HepG2 (cell line): ENCODE results near the gene TMEM143. TPM values are rescaled to one million over a fixed set of nuclear protein-coding genes. Genes with fewer than 3 reads are reported as not detected.

ENCODE experiments used
- ATAC-seq: fragments of 200-7000 bp; cut with Tn5 transposase; 3 replicates; pipeline ENCODE4 v1.9.1; 2020; ENCODE audit warnings: mild to moderate bottlenecking, moderate library complexity
- BruUV-seq: library from RNA; stranded (reverse); fragments of 400-500 nt; replicated peaks from 2 replicates; lab custom pipeline; 2021; lab: Mats Ljungman, UMichigan
- CTCF ChIA-PET: fragments of 300-600 bp; formaldehyde crosslinking; extraction: SDS; loops from one replicate; lab custom pipeline; 2021; ENCODE audit warnings: low total read pairs, inconsistent platforms, low intra/inter-chr PET ratio; lab: Yijun Ruan, JAX
- POLR2A ChIA-PET: fragments of 350-600 bp; sonication (Branson Sonifier 250); formaldehyde crosslinking; loops from one replicate; lab custom pipeline; 2020; ENCODE audit warnings: antibody characterized with exemption, inconsistent platforms; lab: Yijun Ruan, JAX
- DNase-seq: peaks from one replicate; pipeline ENCODE4 v3.0.0-alpha.2; 2015; ENCODE audit warnings: low spot score
- FAIRE-seq: peaks from 3 replicates; lab custom pipeline; 2011; peaks lifted over from hg19 to GRCh38; lab: Jason Lieb, UNC
- H2AFZ ChIP-seq: one replicate; pipeline ENCODE4 v1.6.1; 2011; ENCODE audit warnings: low read length, inconsistent platforms
- H3K27ac ChIP-seq: fragments of 300-600 bp; 3 replicates; pipeline ENCODE4 v1.8.0; 2011; ENCODE audit warnings: mixed run types, mild to moderate bottlenecking, mixed read lengths, low read length, inconsistent platforms; ENCODE audit not compliant: insufficient read depth; ENCODE audit errors: extremely low read length
- H3K27me3 ChIP-seq, 2 experiments: fragments of 200-600 bp in 1 of 2; 2 replicates in 1 of 2; 3 replicates in 1 of 2; pipeline versions ENCODE4 v1.6.0 to v1.8.0; 2011; ENCODE audit warnings: low read length in 2 of 2, mild to moderate bottlenecking in 2 of 2, moderate library complexity in 2 of 2, inconsistent platforms in 1 of 2; ENCODE audit not compliant: insufficient read depth in 2 of 2, control insufficient read depth in 1 of 2
- H3K36me3 ChIP-seq, 2 experiments: fragments of 200-600 bp in 1 of 2; replicated peaks in 1 of 2; 2 replicates in 1 of 2; 3 replicates in 1 of 2; pipeline versions ENCODE4 v1.5.1 to v1.8.0; 2011; ENCODE audit warnings: low read length in 2 of 2, inconsistent platforms in 1 of 2; ENCODE audit not compliant: insufficient read depth in 2 of 2, control insufficient read depth in 1 of 2
- H3K4me1 ChIP-seq: 2 replicates; pipeline ENCODE4 v1.5.1; 2012; ENCODE audit warnings: low read length, inconsistent platforms; ENCODE audit not compliant: insufficient read depth
- H3K4me2 ChIP-seq: 2 replicates; pipeline ENCODE4 v1.6.0; 2011; ENCODE audit warnings: low read depth, low read length, inconsistent platforms
- H3K4me3 ChIP-seq, 3 experiments: fragments of 200-600 bp in 1 of 3; sonication (generic), shearing (Covaris generic) in 1 of 3; replicated peaks in 1 of 3; 2 replicates each; pipeline ENCODE4 v1.5.1; 2011 to 2016; ENCODE audit warnings: low read length in 3 of 3, inconsistent platforms in 2 of 3, low read depth in 2 of 3, mild to moderate bottlenecking in 2 of 3, control low read depth in 1 of 3, mixed read lengths in 1 of 3; ENCODE audit not compliant: insufficient read depth in 1 of 3
- H3K79me2 ChIP-seq: one replicate; pipeline ENCODE4 v1.6.1; 2011; ENCODE audit warnings: low read length, inconsistent platforms; ENCODE audit not compliant: insufficient read depth
- H3K9ac ChIP-seq: 2 replicates; pipeline ENCODE4 v1.6.0; 2011; ENCODE audit warnings: mild to moderate bottlenecking, low read depth, low read length, inconsistent platforms; ENCODE audit not compliant: insufficient read depth
- H3K9me3 ChIP-seq: 2 replicates; pipeline ENCODE4 v1.5.1; 2012; ENCODE audit warnings: mild to moderate bottlenecking, low read length
- H4K20me1 ChIP-seq: 2 replicates; pipeline ENCODE4 v1.6.0; 2011; ENCODE audit warnings: inconsistent platforms, mild to moderate bottlenecking, low read length, moderate library complexity; ENCODE audit not compliant: insufficient read depth
- ARNT ChIP-seq: fragments of 450-650 bp; IDR thresholded peaks from 2 replicates; pipeline ENCODE4 v1.6.1; 2017
- CEBPG ChIP-seq: IDR thresholded peaks from 2 replicates; pipeline ENCODE4 v1.6.1; 2016
- ETS1 ChIP-seq: sonication (generic); formaldehyde crosslinking; IDR thresholded peaks from 2 replicates; pipeline ENCODE4 v1.4.0; 2020; ENCODE audit warnings: missing genetic modification reagents
- FOXC1 ChIP-seq: sonication (generic); formaldehyde crosslinking; IDR thresholded peaks from 2 replicates; pipeline ENCODE4 v1.8.0; 2022; ENCODE audit warnings: mild to moderate bottlenecking, missing genetic modification reagents, borderline replicate concordance
- FOXO4 ChIP-seq: sonication (generic); formaldehyde crosslinking; conservative IDR thresholded peaks from 2 replicates; pipeline ENCODE4 v1.8.1; 2023; ENCODE audit warnings: missing genetic modification reagents
- NR2F1 ChIP-seq, 2 experiments: fragments of 450-650 bp in 1 of 2; formaldehyde crosslinking in 1 of 2; IDR thresholded peaks; 2 replicates each; pipeline versions ENCODE4 v1.5.0 to v1.6.1; 2016 to 2020; ENCODE audit warnings: mild to moderate bottlenecking in 1 of 2, missing compliant biosample characterization in 1 of 2, missing genetic modification reagents in 1 of 2, moderate library complexity in 1 of 2
- RFX3 ChIP-seq: IDR thresholded peaks from 2 replicates; pipeline ENCODE4 v1.6.1; 2016; ENCODE audit warnings: missing biosample characterization, missing genetic modification reagents
- SRSF4 ChIP-seq: fragments of 200-400 bp; formaldehyde crosslinking; IDR thresholded peaks from one replicate; pipeline ENCODE4 v1.6.1; 2018; ENCODE audit warnings: mild to moderate bottlenecking, low read depth, low read length, moderate library complexity; ENCODE audit not compliant: poor library complexity, severe bottlenecking
- XBP1 ChIP-seq: sonication (generic); formaldehyde crosslinking; IDR thresholded peaks from 2 replicates; pipeline ENCODE4 v1.5.0; 2020; ENCODE audit warnings: missing genetic modification reagents
- ZBTB7A ChIP-seq: sonication (generic); formaldehyde crosslinking; IDR thresholded peaks from 2 replicates; pipeline ENCODE4 v1.8.0; 2022; ENCODE audit warnings: mild to moderate bottlenecking, missing genetic modification reagents
- ZNF772 ChIP-seq: sonication (generic); formaldehyde crosslinking; IDR thresholded peaks from 2 replicates; pipeline ENCODE4 v1.5.0; 2020; ENCODE audit warnings: mild to moderate bottlenecking, missing genetic modification reagents
- ZNF878 ChIP-seq: sonication (generic); formaldehyde crosslinking; IDR thresholded peaks from 2 replicates; pipeline ENCODE4 v1.8.1; 2023; ENCODE audit warnings: mild to moderate bottlenecking, missing genetic modification reagents, moderate library complexity
- ZNF879 ChIP-seq: sonication (generic); formaldehyde crosslinking; IDR thresholded peaks from 2 replicates; pipeline ENCODE4 v1.8.1; 2023; ENCODE audit warnings: missing genetic modification reagents
- WGBS: methylation state at CpG from one replicate; pipeline ENCODE4 v1.1.6; 2017; ENCODE audit warnings: low lambda C conversion rate; 5-methylcytosine and 5-hydroxymethylcytosine counted together
- in situ Hi-C: cut with HindIII; loops from 2 replicates; pipeline ENCODE4 v1.10.0; 2017; ENCODE audit warnings: low pct_unique_long_range_greater_than_20kb; ENCODE audit not compliant: extremely low pct_ligation_motif_present
- intact Hi-C: fragments of 100-400 bp; cut with micrococcal nuclease; formaldehyde crosslinking; loops from one replicate; pipeline ENCODE4 v1.10.0; 2022; ENCODE audit not compliant: unreplicated experiment
- polyA plus RNA-seq, 8 experiments: library from polyadenylated mRNA; depleted of rRNA in 3 of 8; stranded (reverse) in 7 of 8; unstranded in 1 of 8; fragments of >200 nt; fragmentation: Illumina TruSeq in 4 of 8; extraction: Trizol in 4 of 8; gene quantifications; 2 replicates each; pipeline versions ENCODE4 v1.2.1 to v1.2.3, GENCODE V29; 2011 to 2016; ENCODE audit warnings: low read depth in 4 of 8, missing spikeins in 1 of 8, mixed read lengths in 1 of 8; ENCODE audit not compliant: insufficient read depth in 1 of 8
- total RNA-seq, 5 experiments: library from RNA; depleted of rRNA; stranded (reverse); fragments of >200 nt; fragmentation: Illumina TruSeq; extraction: Trizol; gene quantifications; 2 replicates each; pipeline ENCODE4 v1.2.3, GENCODE V29; 2016; ENCODE audit warnings: low read depth in 1 of 5

Gene TMEM143
- total and polyA plus RNA-seq, 2 of the 13 experiments (the other 11 are each of a cell fraction or from before 2014, with no cell fraction given), result 7.7 to 11.3 TPM

GRCh38 chr19:48315712-48316111 is 48.0 kb downstream of the TMEM143 start:
- ATAC-seq (no peak), FAIRE-seq (no peak), DNase-seq (no peak)
- no peak overlapping the region for H3K4me2 ChIP-seq
- H3K4me1 ChIP-seq, result peaks cover 26% of the 10 kb centered on the region
- ChIA-PET CTCF (no interaction called here), POLR2A (no interaction called here)
- BruUV-seq, result no TSS peak
- no peaks in the 10 kb centered on the region for H3K36me3 ChIP-seq
- H3K79me2 ChIP-seq, result no peaks in the 10 kb centered on the region
- H3K4me3 ChIP-seq, result no peak overlapping the region
- H2AFZ ChIP-seq, result no peak overlapping the region
- WGBS, result 50% methylated on average over 7 of the region's 7 CpGs
- peaks cover 0 to 10% of the 10 kb centered on the region in 2 experiments; a peak in 2 of 5 replicates for H3K27me3 ChIP-seq
- H4K20me1 ChIP-seq, result no peaks in the 10 kb centered on the region
- no peak overlapping the region for H3K9ac ChIP-seq
- intact Hi-C loops, result loop anchor here (10.0 kb wide), 1 partner anchor 269 kb away; no protein-coding TSS in a partner anchor
- no peak for TF ChIP-seq ZNF879 (CRISPR knock-in tag)
- no peak for TF ChIP-seq FOXC1 (CRISPR knock-in tag)
- TF ChIP-seq RFX3 (CRISPR knock-in tag), result no peak
- TF ChIP-seq SRSF4, result no peak
- TF ChIP-seq ZNF878 (CRISPR knock-in tag), result no peak
- TF ChIP-seq FOXO4, result no peak
- no peak for TF ChIP-seq ZNF772 (CRISPR knock-in tag)
- H3K9me3 ChIP-seq, result no peaks in the 10 kb centered on the region
- no peak overlapping the region for H3K27ac ChIP-seq
- in situ Hi-C loops, result loop anchor here (5.0 to 10.0 kb wide), 2 partner anchors 77 to 269 kb away; partner anchors contain the start of genes GRIN2D and KDELR1

GRCh38 chr19:48311384-48311783 is 52.4 kb downstream of the TMEM143 start:
- H3K9me3 ChIP-seq, result no peaks in the 10 kb centered on the region
- no peak overlapping the region for H3K4me3 ChIP-seq
- intact Hi-C loops (loop anchor here (10.0 kb wide), 1 partner anchor 273 kb away; no protein-coding TSS in a partner anchor), in situ Hi-C loops (loop anchor here (10.0 kb wide), 1 partner anchor 273 kb away; no protein-coding TSS in a partner anchor)
- H4K20me1 ChIP-seq, result no peaks in the 10 kb centered on the region
- TF ChIP-seq NR2F1 (CRISPR knock-in tag; IDR thresholded peaks at IDR 0.05) (no peak), ARNT (no peak), CEBPG (CRISPR knock-in tag) (no peak), ETS1 (CRISPR knock-in tag) (no peak), XBP1 (CRISPR knock-in tag) (no peak), ZBTB7A (CRISPR knock-in tag) (no peak)
- no TSS peak for BruUV-seq
- ATAC-seq (no peak), DNase-seq (no peak), FAIRE-seq (no peak)
- POLR2A ChIA-PET, result no interaction called here
- H3K36me3 ChIP-seq, result no peaks in the 10 kb centered on the region
- peaks cover 0 to 10% of the 10 kb centered on the region in 2 experiments; a peak in 3 of 5 replicates for H3K27me3 ChIP-seq
- H3K27ac ChIP-seq, result no peak overlapping the region
- CTCF ChIA-PET, result no interaction called here
- H3K4me1 ChIP-seq, result peaks cover 30% of the 10 kb centered on the region
- WGBS, result 60% methylated on average over 11 of the region's 11 CpGs
- H3K4me2 ChIP-seq, result no peak overlapping the region
- H3K9ac ChIP-seq, result no peak overlapping the region
- H2AFZ ChIP-seq, result no peak overlapping the region
- no peaks in the 10 kb centered on the region for H3K79me2 ChIP-seq
